Adipose tissue (tissue), 3 donors: Measurements from ENCODE around the gene ZCCHC14. TPM values are rescaled to one million over a fixed set of nuclear protein-coding genes. Genes with fewer than 3 reads are reported as not detected.
"Not testable (repeated sequence)": the region's sequence is repeated elsewhere in the genome, so short reads cannot be mapped to it uniquely, and the experiment has no call there.

Experiments used
- H3K27ac ChIP-seq: one replicate; pipeline ENCODE4 v1.5.1; 2013; ENCODE audit warnings: low read depth, low read length
- WGBS, 3 donors: extraction: QIAGEN DNeasy Blood & Tissue Kit; methylation state at CpG; one replicate each; pipeline ENCODE4 v1.1.7; 2013; 5-methylcytosine and 5-hydroxymethylcytosine counted together
- polyA plus RNA-seq, 3 donors: library from polyadenylated mRNA; stranded (reverse); fragments of 200-250 nt; gene quantifications; one replicate each; pipeline ENCODE4 v1.2.3, GENCODE V29; 2013
- donor health status: healthy with polysubstance abuse.
- donor health status: Bipolar disorder and iron deficiency.
- donor health status: healthy.

ZCCHC14 gene
- polyA plus RNA-seq, 3 donors: 6.6 to 8.9 (median 7.6) TPM

DNA sequence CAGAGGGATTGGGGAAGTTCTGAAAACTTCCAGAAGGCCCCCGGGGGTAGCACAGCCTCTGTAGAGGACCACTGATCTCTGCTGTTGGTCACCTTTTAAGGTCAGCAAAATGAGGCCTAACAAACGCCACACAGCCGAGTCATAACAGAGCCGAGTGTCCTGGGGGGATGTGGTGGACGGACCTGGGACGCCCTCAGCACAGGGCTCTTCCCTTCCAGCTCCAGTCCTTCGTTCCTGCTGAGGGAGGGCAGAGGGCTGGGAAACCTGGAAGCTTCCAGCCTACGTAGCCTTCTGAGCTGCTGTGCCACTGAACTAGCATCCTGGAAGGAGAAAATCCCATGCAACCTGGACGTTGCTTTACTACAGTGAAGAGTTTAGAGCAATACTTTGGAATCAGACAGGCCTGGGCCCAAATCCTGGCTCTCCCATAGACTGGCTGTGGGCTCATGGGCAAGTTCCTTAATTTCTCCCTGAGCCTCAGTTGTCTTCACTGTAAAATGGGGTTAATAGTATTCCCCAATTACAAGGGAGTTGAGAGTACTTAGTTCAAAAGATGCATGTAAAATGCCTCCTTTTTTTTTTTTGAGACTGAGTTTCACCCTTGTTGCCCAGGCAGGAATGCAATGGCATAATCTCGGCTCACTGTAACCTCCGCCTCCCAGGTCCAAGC is 34.4 kb upstream of the ZCCHC14 start:
- no peak overlapping the region for H3K27ac ChIP-seq
- WGBS, 3 donors: 74 to 86% (median 82%) methylated on average over 11 of the region's 11 CpGs

DNA sequence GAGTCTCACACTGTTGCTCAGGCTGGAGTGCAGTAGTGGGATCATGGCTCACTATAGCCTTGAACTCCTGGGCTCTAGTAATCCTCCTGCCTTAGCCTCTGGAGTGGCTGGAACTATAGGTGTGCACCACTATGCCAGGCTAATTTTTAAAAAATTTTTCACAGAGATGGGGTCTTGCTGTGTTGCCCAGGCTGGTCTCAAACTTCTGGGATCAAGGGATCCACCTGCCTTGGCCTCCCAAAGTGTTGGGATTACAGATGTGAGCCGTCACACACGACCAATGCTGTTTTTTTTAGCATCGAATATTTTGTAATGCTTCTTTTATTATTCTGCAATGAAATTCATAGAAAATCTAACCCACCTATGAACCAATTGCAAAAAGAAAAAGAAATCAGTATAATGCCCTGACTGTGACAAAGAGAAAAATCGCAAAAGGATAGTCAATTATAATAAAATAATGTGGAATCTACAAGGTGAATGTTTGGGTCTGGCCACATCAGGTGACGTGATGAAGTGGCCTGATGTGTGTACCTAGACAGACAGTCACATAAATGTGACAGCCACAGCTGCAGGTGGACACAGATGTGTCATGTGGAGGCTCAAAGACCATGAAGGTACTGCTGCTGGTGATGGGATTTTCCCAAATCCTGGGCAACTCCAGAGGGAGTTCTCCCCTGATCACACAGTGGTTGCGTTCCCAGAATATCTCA is 33.6 kb upstream of the ZCCHC14 start:
- WGBS, 3 donors: 75 to 94% (median 89%) methylated on average over 6 of the region's 6 CpGs
- H3K27ac ChIP-seq: no peak overlapping the region

DNA sequence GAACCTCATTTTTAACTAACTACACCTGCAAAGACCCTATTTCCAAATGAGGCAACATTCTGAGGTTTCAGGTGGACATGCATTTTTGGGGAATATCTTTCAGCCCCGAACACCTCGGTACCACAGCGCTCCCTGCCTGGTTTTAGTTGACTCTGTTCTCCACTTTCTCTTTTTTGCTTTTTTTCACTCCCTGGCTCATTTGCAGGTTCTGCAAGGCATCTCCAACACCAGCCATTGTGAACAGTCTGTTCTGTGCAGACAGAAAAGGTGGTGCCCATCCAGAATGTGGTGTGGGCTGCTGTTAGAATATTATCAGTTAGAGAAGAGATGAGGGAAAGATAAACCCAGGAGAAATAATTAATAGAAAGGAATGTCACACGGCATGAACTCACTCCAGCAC is 32.5 kb upstream of the ZCCHC14 start:
- H3K27ac ChIP-seq: no peak overlapping the region
- 68 to 80% (median 79%) methylated on average over 4 of the region's 4 CpGs for WGBS, 3 donors

DNA sequence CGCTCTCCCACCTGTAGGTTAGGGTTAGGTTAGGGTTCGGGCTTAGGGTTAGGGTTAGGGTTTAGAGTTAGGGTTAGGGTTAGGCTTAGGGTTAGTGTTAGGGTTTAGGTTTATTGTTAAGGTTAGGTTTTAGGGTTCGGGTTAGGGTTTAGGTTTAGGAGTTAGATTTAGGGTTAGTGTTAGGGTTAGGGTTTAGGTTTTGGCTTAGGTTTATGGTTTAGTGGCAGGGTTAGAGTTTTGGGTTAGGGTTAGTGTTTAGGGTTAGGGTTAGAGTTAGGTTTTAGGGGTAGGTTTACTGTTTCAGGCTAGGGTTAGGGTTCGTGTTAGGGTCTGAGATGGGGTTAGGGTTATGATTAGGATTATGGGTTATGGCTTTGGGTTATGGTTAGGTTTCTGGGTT is 31.6 kb upstream of the ZCCHC14 start:
- 79 to 86% (median 79%) methylated on average over 4 of the region's 4 CpGs for WGBS, 3 donors
- no peak overlapping the region for H3K27ac ChIP-seq

DNA sequence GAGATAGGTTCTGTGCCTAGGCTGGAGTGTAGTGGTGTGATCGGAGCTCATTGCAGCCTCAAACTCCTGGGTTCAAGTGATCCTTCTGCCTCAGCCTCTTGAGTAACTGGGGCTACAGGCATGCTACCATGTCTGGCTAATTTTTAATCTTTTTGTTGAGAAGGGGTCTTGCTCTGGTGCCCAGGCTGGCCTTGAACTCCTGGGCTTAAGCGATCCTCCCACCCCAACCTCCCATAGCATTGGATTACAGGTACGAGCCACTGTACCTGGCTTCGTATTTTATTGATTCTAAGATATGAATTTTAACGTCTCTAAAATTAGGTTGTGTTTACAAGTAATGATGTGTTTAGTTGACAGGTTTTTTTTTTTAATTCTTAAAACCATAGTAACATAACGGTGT is 30.8 kb upstream of the ZCCHC14 start:
- H3K27ac ChIP-seq: not testable (repeated sequence)
- WGBS, 3 donors: 69 to 95% (median 92%) methylated on average over 6 of the region's 6 CpGs

DNA sequence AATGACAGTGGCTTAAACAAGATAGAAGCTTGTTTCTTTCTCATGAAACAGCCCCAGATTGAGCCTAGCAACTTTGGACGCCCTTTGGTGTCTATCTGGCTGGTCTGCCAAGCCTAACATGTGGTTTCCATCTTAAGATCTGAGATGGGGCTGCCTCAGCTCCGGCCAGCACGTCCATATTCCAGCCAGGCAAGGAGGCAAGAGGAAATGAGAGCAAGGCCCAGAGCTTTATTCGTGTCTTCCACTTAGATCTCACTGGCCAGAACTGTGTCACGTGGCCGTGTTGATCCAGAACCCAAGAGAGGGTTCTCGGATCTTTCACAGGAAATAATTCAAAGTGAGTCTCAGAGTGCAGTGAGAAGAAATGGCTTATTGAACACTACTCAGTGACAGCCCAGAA is 28.9 kb upstream of the ZCCHC14 start:
- WGBS, 3 donors: 49 to 72% (median 68%) methylated on average over 7 of the region's 7 CpGs
- H3K27ac ChIP-seq: not testable (repeated sequence)

DNA sequence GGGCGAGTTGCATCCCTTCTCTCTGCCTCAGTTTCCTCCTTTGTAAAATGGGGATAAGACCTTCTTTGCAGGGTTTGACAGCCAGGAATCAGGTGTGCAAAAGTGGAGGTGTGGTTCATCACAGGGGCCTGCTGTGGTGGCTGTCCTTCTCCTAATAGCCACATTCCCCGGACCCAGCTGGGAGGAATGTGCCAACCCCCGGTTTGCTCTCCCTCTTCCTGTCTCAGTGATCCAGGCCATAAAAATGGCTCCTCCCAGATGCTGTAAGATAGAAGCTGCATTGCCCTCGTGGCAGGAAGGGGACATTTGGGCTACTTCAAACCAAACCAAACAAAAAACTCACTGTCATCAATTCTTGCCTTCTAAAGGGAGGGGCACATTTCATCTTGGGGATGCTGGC is 26.3 kb upstream of the ZCCHC14 start:
- H3K27ac ChIP-seq: not testable (repeated sequence)
- WGBS, 3 donors: 33 to 43% (median 42%) methylated on average over 4 of the region's 4 CpGs

DNA sequence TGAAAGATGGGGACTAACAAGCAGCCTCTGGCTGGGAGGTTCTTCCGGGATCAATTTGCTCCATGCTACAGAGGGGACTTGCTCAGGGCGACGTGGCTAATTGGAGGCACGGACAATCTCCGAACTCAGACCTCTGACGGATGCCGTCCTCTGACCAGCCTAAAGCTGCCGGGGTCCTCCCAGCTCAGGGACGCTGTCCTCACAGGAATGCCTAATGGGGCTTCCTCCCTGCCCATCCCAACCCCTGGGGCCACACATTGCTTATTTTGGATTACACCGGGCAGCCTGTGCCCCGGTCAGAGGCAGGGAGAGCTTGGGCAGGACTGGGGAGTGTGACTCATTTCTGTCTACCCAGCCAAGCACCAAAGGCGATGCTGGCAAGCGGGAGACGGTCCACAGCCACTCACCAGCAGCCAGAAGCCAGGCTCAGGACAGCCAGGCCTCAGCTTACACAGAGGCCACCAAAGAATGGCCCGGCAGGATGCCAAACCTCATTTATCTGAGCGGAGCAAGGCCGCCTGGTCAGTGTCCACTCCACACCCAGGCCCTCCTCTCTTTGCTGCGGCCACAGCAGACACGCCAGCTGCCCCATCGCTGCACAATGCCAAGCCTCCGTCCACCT is 25.7 kb upstream of the ZCCHC14 start:
- 65 to 77% (median 76%) methylated on average over 19 to 21 of the region's 21 CpGs for WGBS, 3 donors
- H3K27ac ChIP-seq: not testable (repeated sequence)

DNA sequence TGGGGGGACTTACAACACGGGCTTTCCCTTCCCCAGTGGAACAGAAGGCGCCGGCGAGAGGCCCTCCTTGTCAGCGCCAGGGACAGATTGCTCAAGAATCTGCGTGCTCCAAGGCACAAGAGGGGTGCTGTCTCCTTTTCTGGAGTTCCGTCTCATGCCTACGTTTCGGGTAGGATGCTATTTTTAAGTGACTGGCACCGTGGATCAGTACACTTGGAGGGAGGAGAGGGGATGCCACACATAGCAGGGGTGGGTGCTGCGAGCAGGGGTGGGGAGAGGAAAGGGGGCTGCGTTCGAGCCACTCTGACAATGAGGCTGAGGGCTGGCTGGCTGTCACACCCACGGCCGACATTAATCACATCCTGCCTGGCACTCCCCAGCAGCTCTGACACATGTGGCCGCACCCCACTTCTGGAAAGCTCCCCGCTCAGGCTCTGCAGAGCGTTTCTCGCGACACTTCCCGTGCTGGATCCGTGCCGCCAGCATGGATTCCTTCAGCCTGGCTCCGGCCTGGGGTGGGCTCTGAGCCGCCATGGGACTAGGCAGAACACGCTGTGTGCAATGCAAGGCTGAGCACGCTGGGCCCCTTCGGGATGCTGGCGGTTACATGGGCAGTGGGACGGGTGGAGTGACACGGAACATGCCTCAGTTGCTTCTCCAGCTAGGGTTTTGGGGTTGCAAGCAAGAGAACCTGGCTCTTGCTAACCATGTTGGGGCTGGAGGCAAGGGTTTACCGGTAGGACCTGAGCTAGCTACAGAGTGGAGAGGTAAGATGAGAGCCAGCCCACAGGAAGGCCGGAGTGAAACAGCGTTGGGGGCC is 25.0 kb upstream of the ZCCHC14 start:
- WGBS, 3 donors: 50 to 71% (median 51%) methylated on average over 28 to 31 of the region's 34 CpGs
- not testable (repeated sequence) for H3K27ac ChIP-seq

DNA sequence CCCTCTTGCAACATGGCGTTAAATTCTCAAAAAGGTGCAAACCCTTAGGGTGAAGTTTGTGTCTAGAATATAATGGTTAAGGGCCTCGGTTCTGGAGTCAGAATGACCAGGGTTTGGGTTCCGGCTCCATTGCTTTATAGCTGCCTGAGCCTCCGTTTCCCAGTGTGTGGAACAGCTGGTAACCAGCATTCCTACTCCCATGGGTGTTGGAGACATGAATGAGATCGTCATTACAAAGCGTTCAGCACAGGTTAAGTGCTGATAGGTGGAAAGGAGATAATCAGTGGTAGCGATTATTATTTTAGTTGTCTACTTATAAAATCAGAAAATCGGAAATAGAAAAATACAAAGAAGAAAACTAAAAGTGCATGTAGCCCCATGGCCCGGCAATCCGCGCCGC is 23.5 kb upstream of the ZCCHC14 start:
- WGBS, 3 donors: 67 to 87% (median 87%) methylated on average over 12 of the region's 12 CpGs
- no peak overlapping the region for H3K27ac ChIP-seq

DNA sequence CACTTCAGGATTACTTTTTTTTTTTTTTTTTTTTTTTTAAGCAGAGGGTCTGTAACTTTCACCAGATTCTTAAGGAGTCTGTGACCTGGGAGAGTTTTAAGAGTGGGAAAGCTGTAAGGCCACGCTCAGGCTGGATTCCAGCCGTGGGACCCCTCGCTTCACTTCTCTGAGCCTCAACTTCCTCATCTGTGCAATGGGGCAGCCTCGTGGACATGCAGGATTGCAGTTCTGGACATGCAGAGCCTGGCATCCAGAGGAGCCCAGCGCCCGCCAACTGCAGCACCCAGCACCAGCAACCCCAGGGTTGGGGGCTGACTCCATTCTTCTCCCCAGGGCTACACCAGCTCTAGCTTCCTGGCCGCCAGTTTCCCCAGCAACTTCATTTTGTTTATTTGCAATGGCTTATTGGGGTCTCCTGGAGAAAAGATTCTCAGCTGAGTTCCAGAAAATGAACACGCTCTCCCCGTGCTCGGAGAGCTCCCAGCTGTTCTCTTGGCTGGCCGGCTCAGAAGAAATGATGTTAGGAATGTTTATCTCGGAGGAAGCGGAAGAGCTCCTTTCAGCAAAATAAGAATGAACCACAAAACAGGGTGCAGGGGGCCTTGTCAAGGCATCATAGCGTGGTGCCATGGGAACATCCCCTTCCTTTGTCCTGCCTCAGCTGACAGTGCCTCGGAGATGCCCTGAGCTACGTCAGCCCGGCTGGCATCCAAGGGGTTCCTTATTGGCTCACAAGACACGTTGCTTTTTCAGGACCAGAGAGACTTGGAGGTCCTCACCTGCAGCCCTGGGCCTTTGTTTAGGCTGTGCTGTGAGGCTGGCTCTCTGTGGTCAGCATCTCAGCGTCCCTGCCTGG is 22.9 kb upstream of the ZCCHC14 start:
- no peak overlapping the region for H3K27ac ChIP-seq
- WGBS, 3 donors: 79 to 82% (median 81%) methylated on average over 19 of the region's 19 CpGs

DNA sequence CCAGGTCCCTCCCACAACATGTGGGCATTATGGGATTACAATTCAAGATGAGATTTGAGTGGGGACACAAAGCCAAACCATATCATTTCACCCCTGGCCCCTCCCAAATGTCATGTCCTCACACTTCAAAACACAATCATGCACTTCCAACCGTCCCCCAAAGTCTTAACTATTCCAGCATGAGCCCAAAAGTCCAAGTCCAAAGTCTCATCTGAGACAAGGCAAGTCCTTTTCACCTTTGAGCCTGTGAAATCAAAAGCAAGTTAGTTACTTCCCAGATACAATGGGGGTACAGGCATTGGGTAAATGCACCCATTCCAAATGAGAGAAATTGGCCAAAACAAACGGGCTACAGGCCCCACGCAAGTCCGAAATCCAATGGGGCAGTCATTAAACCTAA is 17.0 kb upstream of the ZCCHC14 start:
- WGBS, 3 donors: 91 to 94% (median 92%) methylated on average over 4 of the region's 4 CpGs
- not testable (repeated sequence) for H3K27ac ChIP-seq

DNA sequence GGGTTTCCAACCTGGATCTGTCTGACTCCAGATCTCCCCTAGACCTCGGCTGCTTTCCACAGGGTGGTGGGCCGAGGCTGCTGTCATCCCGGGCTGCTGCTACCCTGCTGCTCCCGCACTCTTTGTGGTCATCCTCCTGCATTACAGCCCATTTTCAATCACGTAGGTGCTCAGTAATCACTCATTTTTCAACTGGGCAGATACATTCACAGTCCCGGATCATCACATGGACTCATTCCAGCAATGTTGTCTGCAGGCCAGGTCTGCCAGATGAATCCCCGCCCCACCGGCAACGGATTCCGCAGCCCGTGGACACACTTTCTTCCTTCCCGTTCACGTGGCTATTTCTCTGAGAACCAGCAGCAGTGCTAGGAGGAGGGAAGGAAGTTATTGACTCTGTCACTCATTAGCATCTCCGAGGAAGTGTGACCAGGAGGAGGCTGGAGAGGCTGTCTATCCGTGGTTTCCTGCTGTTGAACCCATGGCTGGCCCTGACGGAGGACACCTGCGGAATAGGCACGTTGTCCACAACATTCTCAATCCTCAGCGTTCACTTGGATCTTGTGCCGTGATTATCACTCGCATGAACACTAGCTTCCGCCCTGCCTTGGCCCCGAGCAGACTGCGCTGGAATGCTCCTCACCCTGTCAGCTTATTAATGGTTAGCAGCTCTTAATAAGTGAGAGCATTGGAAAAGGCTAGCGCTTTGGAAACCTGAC is 14.7 kb upstream of the ZCCHC14 start:
- H3K27ac ChIP-seq: no peak overlapping the region
- 23 to 49% (median 24%) methylated on average over 25 of the region's 25 CpGs for WGBS, 3 donors

DNA sequence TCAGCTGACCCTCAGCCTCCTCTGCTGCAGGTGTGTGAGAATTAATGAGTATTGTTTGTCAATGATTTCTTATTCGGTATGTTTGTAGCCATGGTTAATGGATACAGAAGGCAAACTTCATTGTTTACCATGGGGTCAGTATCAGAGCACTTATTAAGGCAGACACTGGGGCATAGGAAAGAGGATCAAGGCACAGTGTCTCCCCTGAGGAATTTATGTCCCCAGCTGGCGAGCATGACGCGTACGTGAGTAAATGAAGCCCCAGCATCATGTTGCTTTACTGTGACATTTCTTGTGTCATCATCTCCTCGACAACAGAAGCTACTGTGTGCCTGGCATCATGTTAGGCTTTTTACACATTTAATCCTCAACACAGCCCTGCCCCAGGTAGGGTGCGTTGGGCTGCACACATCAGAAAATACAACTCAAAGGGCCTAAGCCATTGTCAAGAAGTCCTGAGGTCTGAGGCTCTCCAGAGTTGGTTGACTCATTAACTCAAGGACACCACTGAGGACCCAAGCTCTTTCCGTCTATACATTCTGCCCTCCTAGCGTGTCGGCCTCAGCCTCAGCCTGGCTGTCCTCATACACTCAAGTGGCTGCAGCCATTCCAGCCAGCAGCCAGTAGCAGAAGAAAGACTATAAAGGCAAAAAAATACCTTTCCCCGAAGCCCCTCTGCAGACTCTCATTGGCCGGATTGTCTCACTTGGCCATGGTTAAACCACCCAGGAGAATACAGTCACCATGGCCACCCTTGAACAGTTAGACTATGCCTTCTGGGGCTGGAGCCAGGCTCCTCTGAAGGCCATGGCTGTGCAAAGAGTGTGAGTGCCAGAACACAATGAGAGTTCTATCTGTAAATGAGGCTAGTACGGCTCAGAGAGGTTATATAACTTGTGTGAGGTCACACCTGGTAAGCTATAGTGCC is 13.9 kb upstream of the ZCCHC14 start:
- H3K27ac ChIP-seq: no peak overlapping the region
- WGBS, 3 donors: 73 to 92% (median 92%) methylated on average over 13 of the region's 13 CpGs

DNA sequence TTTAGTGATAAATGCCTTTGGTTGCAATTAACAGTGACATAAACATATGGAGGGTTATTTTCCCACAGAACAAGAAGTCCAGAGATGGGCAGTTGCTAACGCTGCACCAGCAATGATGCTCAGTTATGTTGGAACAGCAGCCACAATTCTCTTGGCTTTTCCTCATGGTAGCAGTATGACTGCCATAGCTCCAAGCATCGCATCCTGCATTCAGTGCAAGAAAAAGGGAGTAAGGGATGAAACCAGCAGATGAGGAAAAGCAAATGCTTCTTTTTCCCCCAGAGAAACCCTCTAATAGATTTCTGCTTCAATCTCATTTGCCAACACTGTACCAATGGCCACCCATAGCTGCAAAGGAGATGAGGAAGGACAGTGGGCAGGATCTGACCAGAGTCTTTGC is 13.0 kb upstream of the ZCCHC14 start:
- no peak overlapping the region for H3K27ac ChIP-seq
- 91 to 97% (median 92%) methylated on average over 2 of the region's 2 CpGs for WGBS, 3 donors

DNA sequence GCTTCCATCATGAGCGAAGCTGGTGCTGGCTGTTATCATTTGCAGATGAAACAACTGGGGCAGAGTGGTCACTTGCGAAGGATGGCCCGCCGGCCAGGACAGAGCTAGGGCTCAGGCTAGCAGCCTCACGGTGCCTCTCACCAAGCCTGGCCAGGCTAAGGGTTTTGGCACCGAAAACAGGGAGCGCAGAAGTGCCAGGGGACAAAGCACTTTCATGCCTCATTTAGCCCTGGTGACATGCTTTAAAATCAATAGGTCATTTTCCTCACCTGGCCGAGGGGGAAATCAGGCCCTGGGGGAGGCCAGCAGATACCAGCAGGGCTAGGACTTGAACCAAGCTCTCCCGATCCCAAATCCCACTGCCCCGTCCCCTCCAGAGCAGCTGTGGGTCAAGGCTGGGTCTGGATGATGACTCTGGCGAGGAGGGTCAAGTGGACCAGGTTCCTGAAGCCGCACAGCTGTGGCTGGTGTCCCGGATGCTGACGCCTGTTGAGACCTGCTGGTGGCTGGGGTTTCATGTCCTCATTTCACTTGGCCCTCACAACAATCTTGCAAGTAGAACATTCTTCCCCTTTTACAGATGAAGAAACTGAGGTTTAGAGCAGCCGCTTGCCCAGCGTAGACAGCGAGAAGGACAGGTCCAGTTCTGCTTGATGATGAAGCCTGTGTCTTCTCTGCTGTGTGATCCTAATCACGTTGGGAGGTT is 10.6 kb upstream of the ZCCHC14 start:
- WGBS, 3 donors: 75 to 89% (median 89%) methylated on average over 18 of the region's 18 CpGs
- H3K27ac ChIP-seq: not testable (repeated sequence)
